Esophagus muscularis mucosa (tissue), 4 donors: Measurements from ENCODE around the gene PPP1R16B. TPM values are rescaled to one million over a fixed set of nuclear protein-coding genes. Genes with fewer than 3 reads are reported as not detected.
A peak's percentile ranks its signal among the peaks of the same experiment; 100 is the strongest.

Experiments used
- DNase-seq: peaks from one replicate; pipeline ENCODE4 v3.0.0-alpha.2; 2017; ENCODE audit errors: extremely low spot score
- H3K27ac ChIP-seq, 4 donors: fragments of 200-600 bp; sonication (generic); replicated peaks in 1 of 4; 1 replicate in 3 of 4; 2 replicates in 1 of 4; pipeline ENCODE4 v1.5.1; 2016 to 2019; ENCODE audit warnings: mild to moderate bottlenecking in 1 of 4
- H3K27me3 ChIP-seq, 4 donors: fragments of 200-600 bp; sonication (generic); one replicate each; pipeline versions ENCODE4 v1.5.1 to v1.6.0; 2016 to 2019
- H3K36me3 ChIP-seq, 4 donors: fragments of 200-600 bp; sonication (generic); one replicate each; pipeline ENCODE4 v1.5.1; 2016 to 2019
- H3K4me1 ChIP-seq, 4 donors: fragments of 200-600 bp; sonication (generic); one replicate each; pipeline ENCODE4 v1.5.1; 2016 to 2019
- H3K4me3 ChIP-seq, 4 donors: fragments of 200-600 bp; sonication (generic); 1 replicate in 2 of 4; 2 replicates in 2 of 4; pipeline ENCODE4 v1.5.1; 2016 to 2019; ENCODE audit warnings: mild to moderate bottlenecking in 4 of 4, moderate library complexity in 1 of 4
- H3K9me3 ChIP-seq, 4 donors: fragments of 200-600 bp; sonication (generic); 1 replicate in 3 of 4; 2 replicates in 1 of 4; pipeline ENCODE4 v1.5.1; 2016 to 2019
- EP300 ChIP-seq: sonication (generic); formaldehyde crosslinking; IDR thresholded peaks from one replicate; pipeline ENCODE4 v1.6.1; 2017; ENCODE audit warnings: antibody characterized with exemption
- POLR2A ChIP-seq: fragments of 450-650 bp; IDR thresholded peaks from one replicate; pipeline ENCODE4 v1.6.1; 2017; ENCODE audit warnings: antibody characterized with exemption, moderate library complexity, mild to moderate bottlenecking, low read depth
- POLR2AphosphoS5 ChIP-seq, 2 donors: sonication (generic); formaldehyde crosslinking; IDR thresholded peaks; one replicate each; pipeline ENCODE4 v1.6.1; 2017; ENCODE audit warnings: antibody characterized with exemption in 2 of 2
- WGBS: methylation state at CpG from one replicate; pipeline ENCODE4 v1.1.5; 2018; 5-methylcytosine and 5-hydroxymethylcytosine counted together
- intact Hi-C: fragments of 100-400 bp; cut with DNase I; formaldehyde crosslinking; loops from one replicate; pipeline ENCODE4 v1.15.1; 2023
- total RNA-seq, 4 donors: library from RNA; depleted of rRNA; stranded (reverse); fragments of >200 nt; gene quantifications; one replicate each; pipeline versions ENCODE4 v1.1.0 to v1.2.1, GENCODE V29; 2016
- TF ChIP-seq, protein P1 (sequence below), 3 experiments: fragments of 200-600 bp in 2 of 3; fragments of 450-650 bp in 1 of 3; sonication (generic) in 2 of 3; IDR thresholded peaks; one replicate each; pipeline ENCODE4 v1.5.1; 2017 to 2019; ENCODE audit warnings: antibody characterized with exemption in 3 of 3, mild to moderate bottlenecking in 2 of 3, moderate library complexity in 1 of 3

The PPP1R16B gene
- total RNA-seq, 4 donors from 2014 or later, result 3.7 to 12.1 (median 6.8) TPM

- WGBS, result 85% methylated on average over 6 of the region's 6 CpGs
- H3K4me1 ChIP-seq, result peaks cover 11 to 33% (median 18%) of the 10 kb centered on the region in 4 donors
- H3K27me3 ChIP-seq, result peaks cover 0 to 21% (median 0%) of the 10 kb centered on the region in 4 donors
- no peak for DNase-seq
- intact Hi-C loops, result no loop called here
- peak overlapping the region in 1 of 4 donors; percentile 6 for H3K27ac ChIP-seq
- no peak for TF ChIP-seq POLR2AphosphoS5 (IDR thresholded peaks at IDR 0.05)
- TF ChIP-seq, protein P1, sequence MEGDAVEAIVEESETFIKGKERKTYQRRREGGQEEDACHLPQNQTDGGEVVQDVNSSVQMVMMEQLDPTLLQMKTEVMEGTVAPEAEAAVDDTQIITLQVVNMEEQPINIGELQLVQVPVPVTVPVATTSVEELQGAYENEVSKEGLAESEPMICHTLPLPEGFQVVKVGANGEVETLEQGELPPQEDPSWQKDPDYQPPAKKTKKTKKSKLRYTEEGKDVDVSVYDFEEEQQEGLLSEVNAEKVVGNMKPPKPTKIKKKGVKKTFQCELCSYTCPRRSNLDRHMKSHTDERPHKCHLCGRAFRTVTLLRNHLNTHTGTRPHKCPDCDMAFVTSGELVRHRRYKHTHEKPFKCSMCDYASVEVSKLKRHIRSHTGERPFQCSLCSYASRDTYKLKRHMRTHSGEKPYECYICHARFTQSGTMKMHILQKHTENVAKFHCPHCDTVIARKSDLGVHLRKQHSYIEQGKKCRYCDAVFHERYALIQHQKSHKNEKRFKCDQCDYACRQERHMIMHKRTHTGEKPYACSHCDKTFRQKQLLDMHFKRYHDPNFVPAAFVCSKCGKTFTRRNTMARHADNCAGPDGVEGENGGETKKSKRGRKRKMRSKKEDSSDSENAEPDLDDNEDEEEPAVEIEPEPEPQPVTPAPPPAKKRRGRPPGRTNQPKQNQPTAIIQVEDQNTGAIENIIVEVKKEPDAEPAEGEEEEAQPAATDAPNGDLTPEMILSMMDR (IDR thresholded peaks at IDR 0.05), result no peak
- no peak for TF ChIP-seq EP300
- no peak for TF ChIP-seq POLR2A
- no peaks in the 10 kb centered on the region for H3K9me3 ChIP-seq
- no peak overlapping the region for H3K4me3 ChIP-seq
- H3K36me3 ChIP-seq, result no peaks in the 10 kb centered on the region
These were observed 23.2 kb downstream of the PPP1R16B start for GRCh38 chr20:38828514-38829295.

DNA sequence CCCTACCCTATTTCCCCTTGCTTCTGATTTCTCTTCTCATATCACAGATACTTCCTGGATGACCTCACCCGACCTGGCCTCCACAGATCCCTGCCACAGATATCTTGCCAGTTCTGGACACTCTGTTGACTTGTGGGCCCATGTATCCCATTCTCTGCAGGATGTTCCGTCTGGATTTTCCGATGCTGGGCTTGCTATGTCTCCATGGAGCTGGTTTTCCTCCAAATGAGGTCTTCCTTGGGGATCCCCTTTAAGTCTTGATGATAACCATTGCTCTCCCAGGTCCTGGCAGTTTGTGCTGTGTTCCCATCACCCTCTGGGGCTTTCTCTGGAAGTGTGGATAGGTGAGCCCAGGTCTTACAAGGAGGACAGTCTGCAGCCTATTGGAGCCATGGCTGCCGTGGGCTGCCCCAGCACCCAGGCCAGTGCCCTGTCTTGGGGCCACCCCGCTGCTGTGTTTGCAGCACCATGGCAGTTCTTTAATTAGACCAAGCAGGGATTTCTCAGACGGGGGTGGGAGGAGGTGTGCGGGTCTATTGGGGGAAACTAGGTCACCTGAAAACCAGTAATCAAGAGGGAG is 23.9 kb downstream of the PPP1R16B start:
- DNase-seq, result no peak
- no peaks in the 10 kb centered on the region for H3K9me3 ChIP-seq
- peaks cover 11 to 33% (median 18%) of the 10 kb centered on the region in 4 donors for H3K4me1 ChIP-seq
- H3K27ac ChIP-seq, result no peak overlapping the region
- 80% methylated on average over 3 of the region's 7 CpGs for WGBS
- intact Hi-C loops, result no loop called here
- TF ChIP-seq EP300, result no peak
- TF ChIP-seq, protein P1 (IDR thresholded peaks at IDR 0.05), result no peak
- TF ChIP-seq POLR2A, result no peak
- TF ChIP-seq POLR2AphosphoS5 (IDR thresholded peaks at IDR 0.05), result no peak
- no peak overlapping the region for H3K4me3 ChIP-seq
- peaks cover 0 to 16% (median 0%) of the 10 kb centered on the region in 4 donors for H3K27me3 ChIP-seq
- no peaks in the 10 kb centered on the region for H3K36me3 ChIP-seq

- no peak for DNase-seq
- Histone ChIP-seq H3K9me3 (no peaks in the 10 kb centered on the region), H3K4me3 (no peak overlapping the region), H3K27me3 (peaks cover 0 to 10% (median 0%) of the 10 kb centered on the region in 4 donors), H3K36me3 (peaks cover 0 to under 1% (median 0%) of the 10 kb centered on the region in 4 donors), H3K27ac (no peak overlapping the region), H3K4me1 (peaks cover 11 to 33% (median 18%) of the 10 kb centered on the region in 4 donors)
- intact Hi-C loops, result no loop called here
- TF ChIP-seq EP300, result no peak
- no peak for TF ChIP-seq POLR2AphosphoS5 (IDR thresholded peaks at IDR 0.05)
- TF ChIP-seq, protein P1 (IDR thresholded peaks at IDR 0.05), result no peak
- no peak for TF ChIP-seq POLR2A
- WGBS, result 89% methylated on average over 1 of the region's 1 CpG
These were observed 24.9 kb downstream of the PPP1R16B start for GRCh38 chr20:38830356-38830755.

DNA sequence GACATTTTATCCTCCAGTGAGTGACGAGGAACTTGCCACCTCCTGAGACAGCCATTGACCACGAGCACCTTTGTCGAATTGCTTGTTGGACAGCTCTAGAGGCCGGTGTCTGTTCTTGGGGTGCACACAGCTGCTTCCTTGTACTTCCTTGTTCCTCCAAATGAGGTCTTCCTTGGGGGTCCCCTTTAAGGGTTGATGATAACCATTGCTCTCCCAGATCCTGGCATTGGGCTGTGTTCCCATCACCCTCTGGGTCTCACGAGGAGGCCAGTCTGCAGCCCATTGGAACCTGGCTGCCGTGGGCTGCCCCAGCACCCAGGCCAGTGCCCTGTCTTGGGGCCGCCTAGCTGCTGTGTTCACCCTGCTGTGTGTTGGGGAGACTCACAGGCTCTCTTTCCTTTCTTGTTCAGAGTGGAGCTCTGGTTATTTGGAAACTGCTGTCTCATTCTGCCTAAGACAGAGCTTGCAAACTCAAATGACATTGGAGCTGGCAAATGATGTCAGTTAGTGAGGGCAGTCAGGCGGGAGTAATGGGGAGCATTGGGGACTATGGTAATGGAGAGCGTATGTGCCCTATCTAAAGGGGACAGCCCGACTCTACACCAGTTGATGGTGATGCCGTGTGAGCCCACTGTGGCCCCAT is 25.7 kb downstream of the PPP1R16B start:
- peaks cover 0 to 4% (median 0%) of the 10 kb centered on the region in 4 donors for H3K36me3 ChIP-seq
- TF ChIP-seq, protein P1 (IDR thresholded peaks at IDR 0.05), result no peak
- TF ChIP-seq EP300, result no peak
- no peak for TF ChIP-seq POLR2AphosphoS5 (IDR thresholded peaks at IDR 0.05)
- no peak for TF ChIP-seq POLR2A
- peaks cover 0 to 15% (median 0%) of the 10 kb centered on the region in 4 donors for H3K27me3 ChIP-seq
- peaks cover 4 to 26% (median 16%) of the 10 kb centered on the region in 4 donors for H3K4me1 ChIP-seq
- no peak for DNase-seq
- 87% methylated on average over 11 of the region's 11 CpGs for WGBS
- no peak overlapping the region for H3K4me3 ChIP-seq
- no peaks in the 10 kb centered on the region for H3K9me3 ChIP-seq
- H3K27ac ChIP-seq, result no peak overlapping the region
- intact Hi-C loops, result no loop called here
